HT-29 (cell line): Measurements from ENCODE around the gene AEBP1. TPM values are rescaled to one million over a fixed set of nuclear protein-coding genes. Genes with fewer than 3 reads are reported as not detected.
A peak's percentile ranks its signal among the peaks of the same experiment; 100 is the strongest.

Source experiments
- DNase-seq: peaks from one replicate; pipeline ENCODE4 v3.0.0-alpha.2; 2015; ENCODE audit warnings: low spot score
- total RNA-seq: library from RNA; depleted of rRNA; stranded (reverse); fragments of >200 nt; shearing (Covaris generic); gene quantifications from 2 replicates; pipeline ENCODE4 v1.2.3, GENCODE V29; 2014; rRNA removed

Gene AEBP1
- total RNA-seq: not detected in 2 replicates

- DNase-seq: no peak
These were observed at the start of gene AEBP1 for GRCh38 chr7:44103923-44104859. AEBP1 (plus strand) TSS chr7:44104345; CDS start chr7:44104666, 321 bp downstream.

- DNase-seq: no peak
These were observed 47.5 kb upstream of the AEBP1 start for GRCh38 chr7:44056681-44057080.

- no peak for DNase-seq
These were observed 46.8 kb upstream of the AEBP1 start for GRCh38 chr7:44057181-44057848.

- DNase-seq: no peak
These were observed 46.0 kb upstream of the AEBP1 start for GRCh38 chr7:44057849-44058758.

GRCh38 chr7:44058759-44059218 lies 45.4 kb upstream of the AEBP1 start:
- DNase-seq: no peak

- no peak for DNase-seq
These were observed 44.7 kb upstream of the AEBP1 start for GRCh38 chr7:44059219-44060090.

- no peak for DNase-seq
These were observed 43.8 kb upstream of the AEBP1 start for GRCh38 chr7:44060091-44060947.

GRCh38 chr7:44060948-44061644 lies 43.0 kb upstream of the AEBP1 start:
- DNase-seq: no peak

- DNase-seq: no peak
These were observed 42.4 kb upstream of the AEBP1 start for GRCh38 chr7:44061645-44062179.

- no peak for DNase-seq
These were observed 41.8 kb upstream of the AEBP1 start for GRCh38 chr7:44062180-44062902.

- no peak for DNase-seq
These were observed 41.2 kb upstream of the AEBP1 start for GRCh38 chr7:44062903-44063295.

GRCh38 chr7:44063547-44063893 lies 40.6 kb upstream of the AEBP1 start:
- DNase-seq: no peak

GRCh38 chr7:44063894-44064651 lies 40.1 kb upstream of the AEBP1 start:
- DNase-seq: no peak

- no peak for DNase-seq
These were observed 39.2 kb upstream of the AEBP1 start for GRCh38 chr7:44064791-44065430.

- peak; percentile 30 for DNase-seq
These were observed 38.6 kb upstream of the AEBP1 start, which contains the start of gene PGAM2 for GRCh38 chr7:44065431-44066110. PGAM2 (minus strand) TSS chr7:44065567; CDS start chr7:44065529, 38 bp downstream.

GRCh38 chr7:44066111-44066460 lies 38.1 kb upstream of the AEBP1 start:
- no peak for DNase-seq
